ENCODE results near the gene ZNF221. TPM values are rescaled to one million over a fixed set of nuclear protein-coding genes. Genes with fewer than 3 reads are reported as not detected.

Gene ZNF221
- total RNA-seq, 4 donors from 2014 or later, result 4.2 to 14.3 (median 6.2) TPM

DNA sequence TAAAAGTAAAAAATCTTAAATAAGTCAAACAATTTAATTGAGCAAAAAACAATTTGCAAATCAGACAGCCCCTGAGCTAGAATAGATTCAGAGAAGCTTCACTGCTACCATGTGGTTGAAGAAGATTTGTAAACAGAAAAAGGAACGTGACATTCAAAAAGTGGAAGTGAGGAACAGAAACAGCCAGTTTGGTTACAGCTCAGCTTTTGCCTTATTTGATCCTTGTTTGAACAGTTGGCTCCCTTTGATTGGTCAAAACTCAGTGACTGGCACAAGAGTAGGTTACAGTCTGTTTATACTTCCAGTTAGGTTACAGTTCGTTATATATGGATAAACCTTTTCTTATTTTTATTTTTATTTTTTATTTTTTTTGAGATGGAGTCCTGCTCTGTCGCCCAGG is 5.8 kb downstream of the ZNF221 start:
- Histone ChIP-seq H3K4me1 (peaks cover 0 to 7% (median 0%) of the 10 kb centered on the region in 3 donors), H3K4me3 (no peak overlapping the region), H3K36me3 (peaks cover 0 to 73% of the 10 kb centered on the region in 2 donors), H3K27me3 (no peaks in the 10 kb centered on the region), H3K9me3 (peaks cover 0 to 92% (median 0%) of the 10 kb centered on the region in 3 donors), H3K27ac (no peak overlapping the region)
- ATAC-seq, result no peak
- TF ChIP-seq EP300 (IDR thresholded peaks at IDR 0.05) (no peak), POLR2A (IDR thresholded peaks at IDR 0.05) (no peak), POLR2AphosphoS5 (IDR thresholded peaks at IDR 0.05) (no peak), CTCF (IDR thresholded peaks at IDR 0.05) (no peak)
- WGBS, 2 donors (ENCODE audit: low coverage in 1 of 2), result 96% methylated on average over 3 of the region's 3 CpGs

DNA sequence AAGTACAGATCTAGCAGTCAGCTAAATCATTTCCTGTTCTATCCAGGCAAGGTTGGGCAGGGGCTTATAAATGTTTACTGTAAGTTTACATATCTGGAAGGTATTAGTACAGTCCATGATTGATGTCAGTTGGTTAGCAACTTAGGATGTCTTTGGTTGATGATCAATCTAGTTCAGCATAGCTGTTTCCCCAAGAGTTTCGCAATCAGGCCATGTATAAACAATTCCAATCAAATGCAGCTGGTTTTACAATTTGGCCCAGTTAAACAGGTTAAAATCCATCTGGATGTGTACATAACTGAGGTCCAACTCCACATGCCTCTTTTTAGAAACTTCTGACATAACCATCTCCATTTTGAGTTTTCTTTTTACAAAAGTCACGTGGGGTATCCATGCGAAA is 6.9 kb downstream of the ZNF221 start:
- no peak for ATAC-seq
- H3K27ac ChIP-seq, result no peak overlapping the region
- TF ChIP-seq EP300 (IDR thresholded peaks at IDR 0.05) (no peak), CTCF (IDR thresholded peaks at IDR 0.05) (no peak), POLR2AphosphoS5 (IDR thresholded peaks at IDR 0.05) (no peak), POLR2A (IDR thresholded peaks at IDR 0.05) (no peak)
- H3K9me3 ChIP-seq, result peaks cover 0 to 97% (median 0%) of the 10 kb centered on the region in 3 donors
- WGBS, 2 donors (ENCODE audit: low coverage in 1 of 2), result 69 to 100% methylated on average over 1 to 3 of the region's 3 CpGs
- peaks cover 0 to 79% of the 10 kb centered on the region in 2 donors for H3K36me3 ChIP-seq
- no peak overlapping the region for H3K4me3 ChIP-seq
- H3K4me1 ChIP-seq, result no peaks in the 10 kb centered on the region
- no peaks in the 10 kb centered on the region for H3K27me3 ChIP-seq

GRCh38 chr19:43960411-43960810 is 9.4 kb downstream of the ZNF221 start:
- WGBS, 2 donors (ENCODE audit: low coverage in 1 of 2), result 45 to 71% methylated on average over 2 to 4 of the region's 4 CpGs
- H3K9me3 ChIP-seq, result peaks cover 0 to 100% (median 3%) of the 10 kb centered on the region in 3 donors
- H3K27ac ChIP-seq, result no peak overlapping the region
- peaks cover 17 to 80% of the 10 kb centered on the region in 2 donors for H3K36me3 ChIP-seq
- ATAC-seq, result no peak
- no peaks in the 10 kb centered on the region for H3K4me1 ChIP-seq
- no peaks in the 10 kb centered on the region for H3K27me3 ChIP-seq
- no peak overlapping the region for H3K4me3 ChIP-seq
- TF ChIP-seq CTCF (IDR thresholded peaks at IDR 0.05) (no peak), POLR2AphosphoS5 (IDR thresholded peaks at IDR 0.05) (no peak), EP300 (IDR thresholded peaks at IDR 0.05) (no peak), POLR2A (IDR thresholded peaks at IDR 0.05) (no peak)

DNA sequence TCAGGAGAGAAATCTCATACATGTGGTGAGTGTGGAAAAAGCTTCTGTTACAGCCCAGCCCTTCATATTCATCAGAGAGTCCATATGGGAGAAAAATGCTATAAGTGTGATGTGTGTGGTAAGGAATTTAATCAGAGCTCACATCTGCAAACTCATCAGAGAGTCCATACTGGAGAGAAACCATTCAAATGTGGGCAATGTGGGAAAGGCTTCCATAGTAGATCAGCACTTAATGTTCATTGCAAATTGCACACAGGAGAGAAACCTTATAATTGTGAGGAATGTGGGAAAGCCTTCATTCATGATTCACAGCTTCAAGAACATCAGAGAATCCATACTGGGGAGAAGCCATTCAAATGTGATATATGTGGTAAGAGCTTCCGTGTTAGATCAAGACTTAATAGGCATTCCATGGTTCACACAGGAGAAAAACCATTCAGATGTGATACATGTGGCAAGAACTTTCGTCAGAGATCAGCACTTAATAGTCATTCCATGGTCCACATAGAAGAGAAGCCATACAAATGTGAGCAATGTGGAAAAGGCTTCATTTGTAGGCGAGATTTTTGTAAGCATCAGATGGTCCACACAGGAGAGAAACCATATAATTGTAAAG is 15.2 kb downstream of the ZNF221 start:
- Histone ChIP-seq H3K27me3 (no peaks in the 10 kb centered on the region), H3K27ac (no peak overlapping the region), H3K4me3 (no peak overlapping the region), H3K36me3 (peaks cover 37 to 92% of the 10 kb centered on the region in 2 donors), H3K4me1 (no peaks in the 10 kb centered on the region), H3K9me3 (peaks cover 14 to 100% (median 20%) of the 10 kb centered on the region in 3 donors)
- 96 to 100% methylated on average over 3 of the region's 3 CpGs for WGBS, 2 donors (ENCODE audit: low coverage in 1 of 2)
- no peak for TF ChIP-seq POLR2AphosphoS5 (IDR thresholded peaks at IDR 0.05)
- no peak for TF ChIP-seq CTCF (IDR thresholded peaks at IDR 0.05)
- no peak for TF ChIP-seq EP300 (IDR thresholded peaks at IDR 0.05)
- no peak for TF ChIP-seq POLR2A (IDR thresholded peaks at IDR 0.05)
- ATAC-seq, result no peak

GRCh38 chr19:43976732-43977131 is 25.7 kb downstream of the ZNF221 start:
- H3K27me3 ChIP-seq, result no peaks in the 10 kb centered on the region
- H3K9me3 ChIP-seq, result peaks cover 0 to 98% (median 9%) of the 10 kb centered on the region in 3 donors
- no peak overlapping the region for H3K4me3 ChIP-seq
- no peak for TF ChIP-seq POLR2AphosphoS5 (IDR thresholded peaks at IDR 0.05)
- TF ChIP-seq EP300 (IDR thresholded peaks at IDR 0.05), result no peak
- TF ChIP-seq POLR2A (IDR thresholded peaks at IDR 0.05), result no peak
- TF ChIP-seq CTCF (IDR thresholded peaks at IDR 0.05), result no peak
- H3K27ac ChIP-seq, result no peak overlapping the region
- no peaks in the 10 kb centered on the region for H3K4me1 ChIP-seq
- WGBS, 2 donors (ENCODE audit: low coverage in 1 of 2), result 94 to 100% methylated on average over 1 of the region's 1 CpG
- ATAC-seq, result no peak
- no peaks in the 10 kb centered on the region for H3K36me3 ChIP-seq

All from gastroesophageal sphincter (tissue), 4 donors.